ENCODE results near the gene TARBP1. TPM values are rescaled to one million over a fixed set of nuclear protein-coding genes. Genes with fewer than 3 reads are reported as not detected.

TARBP1 gene
- total and polyA plus RNA-seq, 2 of the 4 experiments (the other 2 are of a cell fraction): 10.6 to 17.7 TPM

DNA sequence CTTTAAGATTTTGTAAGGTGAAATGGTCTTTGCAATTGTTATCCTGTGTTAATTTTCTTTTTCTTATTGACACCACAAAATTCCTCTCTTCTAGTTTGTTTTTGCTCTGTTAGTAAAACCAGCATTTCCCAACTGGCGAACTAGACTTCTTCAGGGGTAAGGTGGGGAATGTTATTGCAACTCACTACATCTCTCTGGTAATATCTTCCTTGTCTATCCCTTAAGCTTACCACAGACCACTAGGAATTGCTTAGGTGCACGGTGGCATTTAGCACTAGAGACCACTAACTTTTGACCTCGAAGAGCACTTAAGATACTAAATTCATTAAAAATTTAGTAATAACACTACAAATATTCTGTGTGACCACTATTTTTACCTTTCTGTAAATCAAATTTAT lies 109.9 kb downstream of the TARBP1 start:
- TF ChIP-seq POLR2A (IDR thresholded peaks at IDR 0.05; ENCODE audit: low read depth, low read length) (no peak), SMC3 (IDR thresholded peaks at IDR 0.05; ENCODE audit: low read depth, low read length) (no peak), MAFK (IDR thresholded peaks at IDR 0.05; ENCODE audit: low read depth, low read length) (no peak), FOS (IDR thresholded peaks at IDR 0.05; ENCODE audit: low read depth, low read length) (no peak), MAZ (IDR thresholded peaks at IDR 0.05; ENCODE audit: borderline replicate concordance, low read depth, low read length) (no peak), BHLHE40 (IDR thresholded peaks at IDR 0.05; ENCODE audit: low read depth, low read length) (no peak), NFE2L2 (IDR thresholded peaks at IDR 0.05; ENCODE audit: low read depth, low read length) (no peak), RFX5 (IDR thresholded peaks at IDR 0.05; ENCODE audit: low read depth, low read length) (no peak), CHD1 (IDR thresholded peaks at IDR 0.05; ENCODE audit: low read depth, low read length) (no peak), ELK1 (IDR thresholded peaks at IDR 0.05; ENCODE audit: borderline replicate concordance, low read depth, low read length) (no peak), MXI1 (IDR thresholded peaks at IDR 0.05; ENCODE audit: borderline replicate concordance, low read depth, low read length) (no peak), RCOR1 (IDR thresholded peaks at IDR 0.05; ENCODE audit: insufficient replicate concordance, low read length) (no peak), CEBPB (IDR thresholded peaks at IDR 0.05; ENCODE audit: low read depth, low read length) (no peak), RAD21 (IDR thresholded peaks at IDR 0.05; ENCODE audit: low read length) (no peak)
- TF ChIP-seq, protein P1, sequence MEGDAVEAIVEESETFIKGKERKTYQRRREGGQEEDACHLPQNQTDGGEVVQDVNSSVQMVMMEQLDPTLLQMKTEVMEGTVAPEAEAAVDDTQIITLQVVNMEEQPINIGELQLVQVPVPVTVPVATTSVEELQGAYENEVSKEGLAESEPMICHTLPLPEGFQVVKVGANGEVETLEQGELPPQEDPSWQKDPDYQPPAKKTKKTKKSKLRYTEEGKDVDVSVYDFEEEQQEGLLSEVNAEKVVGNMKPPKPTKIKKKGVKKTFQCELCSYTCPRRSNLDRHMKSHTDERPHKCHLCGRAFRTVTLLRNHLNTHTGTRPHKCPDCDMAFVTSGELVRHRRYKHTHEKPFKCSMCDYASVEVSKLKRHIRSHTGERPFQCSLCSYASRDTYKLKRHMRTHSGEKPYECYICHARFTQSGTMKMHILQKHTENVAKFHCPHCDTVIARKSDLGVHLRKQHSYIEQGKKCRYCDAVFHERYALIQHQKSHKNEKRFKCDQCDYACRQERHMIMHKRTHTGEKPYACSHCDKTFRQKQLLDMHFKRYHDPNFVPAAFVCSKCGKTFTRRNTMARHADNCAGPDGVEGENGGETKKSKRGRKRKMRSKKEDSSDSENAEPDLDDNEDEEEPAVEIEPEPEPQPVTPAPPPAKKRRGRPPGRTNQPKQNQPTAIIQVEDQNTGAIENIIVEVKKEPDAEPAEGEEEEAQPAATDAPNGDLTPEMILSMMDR (conservative IDR thresholded peaks at IDR 0.05; ENCODE audit: low read depth, low read length): no peak
- TF ChIP-seq, protein P2, sequence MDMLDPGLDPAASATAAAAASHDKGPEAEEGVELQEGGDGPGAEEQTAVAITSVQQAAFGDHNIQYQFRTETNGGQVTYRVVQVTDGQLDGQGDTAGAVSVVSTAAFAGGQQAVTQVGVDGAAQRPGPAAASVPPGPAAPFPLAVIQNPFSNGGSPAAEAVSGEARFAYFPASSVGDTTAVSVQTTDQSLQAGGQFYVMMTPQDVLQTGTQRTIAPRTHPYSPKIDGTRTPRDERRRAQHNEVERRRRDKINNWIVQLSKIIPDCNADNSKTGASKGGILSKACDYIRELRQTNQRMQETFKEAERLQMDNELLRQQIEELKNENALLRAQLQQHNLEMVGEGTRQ (IDR thresholded peaks at IDR 0.05; ENCODE audit: low read depth, low read length): no peak
- no TSS peak for BruUV-seq (replicated peaks)
- no peak overlapping the region for H2AK5ac ChIP-seq (ENCODE audit: low read depth, low read length)
- no peaks in the 10 kb centered on the region for H3K9me1 ChIP-seq (ENCODE audit: insufficient read depth, low read length)
- H3K4me1 ChIP-seq (ENCODE audit: control insufficient read depth, insufficient read depth, low read length): no peaks in the 10 kb centered on the region
- no peaks in the 10 kb centered on the region for H3K36me3 ChIP-seq (ENCODE audit: control insufficient read depth, insufficient read depth, low read length)
- no peak overlapping the region for H3K23ac ChIP-seq (ENCODE audit: low read depth, low read length)
- no peak overlapping the region for H2AFZ ChIP-seq (replicated peaks; ENCODE audit: low read length, poor library complexity)
- H2BK20ac ChIP-seq (ENCODE audit: low read depth, low read length): peak overlapping the region; percentile 66; the same call in 1 of the 2 replicates
- no peak overlapping the region for H3K4ac ChIP-seq (ENCODE audit: low read depth, low read length)
- WGBS, 2 experiments (ENCODE audit: extremely low coverage in 2 of 2, insufficient read length in 1 of 2): no CpG with 5 or more reads among the region's 3 CpGs
- H4K20me1 ChIP-seq (ENCODE audit: insufficient read depth, low read length): no peaks in the 10 kb centered on the region
- peak overlapping the region in 1 of 2 experiments; percentile 46; a peak in 1 of 4 replicates for H4K8ac ChIP-seq (ENCODE audit: low read depth in 2 of 2, low read length in 2 of 2)
- ATAC-seq (ENCODE audit: low read depth): no peak
- DNase-seq: no peak
- ChIA-PET CTCF (no interaction called here), POLR2A (ENCODE audit: unreplicated experiment) (no interaction called here)
- in situ Hi-C loops (cut with MboI; ENCODE audit: low sequenced_read_pairs) (no loop called here), dilution Hi-C loops (cut with HindIII; ENCODE audit: low sequenced_read_pairs, unreplicated experiment) (no loop called here), intact Hi-C loops (cut with micrococcal nuclease) (no loop called here)
- H2AK9ac ChIP-seq (replicated peaks; ENCODE audit: low read depth, low read length, poor library complexity): no peak overlapping the region
- H4K5ac ChIP-seq (ENCODE audit: low read depth, low read length): peak overlapping the region; percentile 46; the same call in 1 of the 2 replicates
- no peak overlapping the region for H3K14ac ChIP-seq (replicated peaks; ENCODE audit: low read depth, low read length)
- no peak overlapping the region for H3K56ac ChIP-seq (ENCODE audit: extremely low read depth, insufficient read depth, low read length)
- H3K79me1 ChIP-seq (ENCODE audit: low read depth in 1 of 2, low read length in 2 of 2): peaks cover 6 to 9% of the 10 kb centered on the region in 2 experiments; a peak in 2 of 4 replicates
- no peaks in the 10 kb centered on the region for H3K27me3 ChIP-seq (ENCODE audit: control insufficient read depth, insufficient read depth, low read length)
- no peak overlapping the region for H2BK15ac ChIP-seq (ENCODE audit: low read depth, low read length)
- no peak overlapping the region for H4K91ac ChIP-seq (ENCODE audit: insufficient read depth, low read depth, low read length)
- peak overlapping the region; percentile 20; the same call in 1 of the 2 replicates for H2BK120ac ChIP-seq (ENCODE audit: low read depth, low read length)
- no peaks in the 10 kb centered on the region for H3K9me3 ChIP-seq (ENCODE audit: control insufficient read depth, insufficient read depth, low read length)
- no peak overlapping the region for H3K4me2 ChIP-seq (ENCODE audit: low read depth, low read length)
- no peak overlapping the region for H3K9ac ChIP-seq (ENCODE audit: low read depth, low read length)
- H3K18ac ChIP-seq (ENCODE audit: low read depth, low read length): peak overlapping the region; percentile 88
- peak overlapping the region; percentile 93 for H2BK5ac ChIP-seq (ENCODE audit: low read depth, low read length, poor library complexity, severe bottlenecking)
- no peak overlapping the region for H3K4me3 ChIP-seq (ENCODE audit: insufficient read depth, low read depth, low read length)
- H3K27ac ChIP-seq (ENCODE audit: insufficient read depth, low read length): no peak overlapping the region

Data from IMR-90 (cell line).